Left lung (tissue), 10 donors: ENCODE results near the gene LYZL6. TPM values are rescaled to one million over a fixed set of nuclear protein-coding genes. Genes with fewer than 3 reads are reported as not detected.
A peak's percentile ranks its signal among the peaks of the same experiment; 100 is the strongest.

Experiments used
- ATAC-seq: fragments of 200-7000 bp; cut with Tn5 transposase; one replicate; pipeline ENCODE4 v1.9.1; 2020; ENCODE audit warnings: moderate library complexity
- DNase-seq, 4 donors: peaks; one replicate each; pipeline ENCODE4 v3.0.0-alpha.2; 2013 to 2020
- H3K27ac ChIP-seq, 2 donors: fragments of 200-600 bp; sonication (generic) in 1 of 2; one replicate each; pipeline versions ENCODE4 v1.5.0 to v1.8.0; 2020 to 2021
- H3K27me3 ChIP-seq, 2 donors: fragments of 200-600 bp; sonication (generic) in 1 of 2; one replicate each; pipeline versions ENCODE4 v1.5.0 to v1.8.0; 2020 to 2021
- H3K36me3 ChIP-seq, 2 donors: fragments of 200-600 bp; sonication (generic) in 1 of 2; one replicate each; pipeline versions ENCODE4 v1.5.0 to v1.8.0; 2020 to 2021
- H3K4me1 ChIP-seq, 2 donors: fragments of 200-600 bp; one replicate each; pipeline ENCODE4 v1.8.0; 2021
- H3K4me3 ChIP-seq, 2 donors: fragments of 200-600 bp; sonication (generic) in 1 of 2; one replicate each; pipeline versions ENCODE4 v1.5.0 to v1.8.0; 2020 to 2021; ENCODE audit warnings: mild to moderate bottlenecking in 1 of 2
- H3K9me3 ChIP-seq, 2 donors: fragments of 200-600 bp; sonication (generic) in 1 of 2; one replicate each; pipeline versions ENCODE4 v1.5.0 to v1.8.0; 2020 to 2021
- intact Hi-C, 2 donors: fragments of 100-400 bp; cut with DNase I; formaldehyde crosslinking; loops; one replicate each; pipeline versions ENCODE4 v1.11.2 to v1.14.2; 2022
- polyA plus RNA-seq, 6 donors: library from polyadenylated mRNA; unstranded; fragments of 120-200 nt; gene quantifications; one replicate each; pipeline ENCODE4 v1.2.1, GENCODE V29; 2013; ENCODE audit not compliant: insufficient read length in 6 of 6
- total RNA-seq, 2 donors: library from RNA; stranded (reverse); fragmentation: NEBNext Ultra II Directional; extraction: Animal tissue kit (Norgen Biotek cat#: 25700); gene quantifications; one replicate each; pipeline ENCODE4 v1.2.1, GENCODE V29; 2021
- TF ChIP-seq, protein P1 (sequence below), 2 donors: fragments of 200-600 bp; sonication (generic) in 1 of 2; IDR thresholded peaks; one replicate each; pipeline versions ENCODE4 v1.5.0 to v1.8.0; 2021; ENCODE audit warnings: antibody characterized with exemption in 2 of 2
- donor health status: DM: no; HTN: yes; CAD: no.
- donor health status: DM: no; HTN: no; CAD: no.

LYZL6 gene
- total and polyA plus RNA-seq, 8 donors, result not detected

DNA sequence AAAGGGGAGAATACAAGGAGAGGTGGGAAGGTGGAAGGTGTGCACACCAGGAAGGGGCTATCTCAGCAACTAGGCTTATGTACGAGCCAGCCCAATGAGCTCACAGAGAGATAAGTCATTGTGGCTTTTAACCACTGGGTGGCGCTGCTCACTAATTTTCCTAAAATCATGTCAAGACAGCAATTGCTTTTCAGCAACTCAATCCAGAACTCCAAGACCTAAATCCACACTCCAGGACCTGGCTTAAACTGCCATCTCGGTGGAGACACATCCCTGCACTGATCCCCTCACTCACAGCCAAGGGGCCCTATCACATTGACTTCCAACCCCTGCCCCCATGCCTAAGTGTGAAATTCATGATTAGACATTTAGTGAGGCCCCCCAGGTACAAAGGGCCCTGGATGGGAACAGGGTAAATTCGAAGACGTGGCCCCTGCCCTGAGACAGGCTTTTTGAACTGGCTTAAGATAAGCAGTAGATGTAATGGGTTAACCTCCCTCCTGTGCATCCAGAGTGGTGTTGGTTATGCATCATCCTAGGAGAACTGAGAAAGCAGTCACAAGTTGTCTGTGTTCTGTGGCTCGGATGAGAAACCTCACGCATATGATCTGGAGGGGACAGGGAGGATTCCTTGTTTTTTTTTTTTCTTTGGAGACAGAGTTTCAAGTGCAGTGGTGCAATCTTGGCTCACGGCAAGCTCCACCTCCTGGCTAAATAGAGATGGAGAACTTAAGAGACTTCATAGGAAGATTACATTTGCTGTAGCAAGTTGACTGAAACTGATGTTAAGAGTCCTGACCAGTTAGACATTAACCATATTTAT lies 26.3 kb upstream of the LYZL6 start:
- ATAC-seq, result peak; percentile 94
- intact Hi-C loops, result loop anchor here (5.0 to 10.0 kb wide), 2 partner anchors 175 to 178 kb away; no protein-coding TSS in a partner anchor
- peaks cover 0 to 14% of the 10 kb centered on the region in 2 donors for H3K4me1 ChIP-seq

DNA sequence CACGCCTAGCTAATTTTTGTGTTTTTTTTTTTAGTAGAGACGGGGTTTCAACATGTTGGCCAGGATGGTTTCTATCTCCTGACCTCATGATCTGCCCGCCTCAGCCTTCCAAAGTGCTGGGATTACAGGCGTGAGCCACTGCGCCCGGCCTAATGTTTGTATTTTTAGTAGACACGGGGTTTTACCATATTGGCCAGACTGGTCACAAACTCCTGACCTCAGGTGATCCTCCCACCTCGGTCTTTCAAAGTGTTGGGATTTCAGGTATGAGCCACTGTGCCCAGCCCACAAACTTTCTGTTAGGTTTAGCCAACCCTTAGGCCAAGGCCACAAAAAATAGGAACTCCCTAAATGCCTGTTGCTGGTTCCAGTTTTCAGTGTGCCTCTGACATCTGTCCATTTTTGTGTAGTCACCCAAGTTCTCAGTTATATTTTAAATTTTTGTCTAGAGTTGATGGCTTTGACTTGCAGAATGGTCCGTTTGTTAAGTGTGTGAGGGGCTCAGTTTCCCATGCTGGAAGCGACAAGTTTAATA lies 25.1 kb upstream of the LYZL6 start:
- Histone ChIP-seq H3K4me1 (peaks cover 0 to 10% of the 10 kb centered on the region in 2 donors), H3K36me3 (no peaks in the 10 kb centered on the region), H3K4me3 (no peak overlapping the region), H3K9me3 (no peaks in the 10 kb centered on the region), H3K27ac (no peak overlapping the region), H3K27me3 (no peaks in the 10 kb centered on the region)
- no peak for DNase-seq
- intact Hi-C loops, result no loop called here
- no peak for ATAC-seq
- TF ChIP-seq, protein P1, sequence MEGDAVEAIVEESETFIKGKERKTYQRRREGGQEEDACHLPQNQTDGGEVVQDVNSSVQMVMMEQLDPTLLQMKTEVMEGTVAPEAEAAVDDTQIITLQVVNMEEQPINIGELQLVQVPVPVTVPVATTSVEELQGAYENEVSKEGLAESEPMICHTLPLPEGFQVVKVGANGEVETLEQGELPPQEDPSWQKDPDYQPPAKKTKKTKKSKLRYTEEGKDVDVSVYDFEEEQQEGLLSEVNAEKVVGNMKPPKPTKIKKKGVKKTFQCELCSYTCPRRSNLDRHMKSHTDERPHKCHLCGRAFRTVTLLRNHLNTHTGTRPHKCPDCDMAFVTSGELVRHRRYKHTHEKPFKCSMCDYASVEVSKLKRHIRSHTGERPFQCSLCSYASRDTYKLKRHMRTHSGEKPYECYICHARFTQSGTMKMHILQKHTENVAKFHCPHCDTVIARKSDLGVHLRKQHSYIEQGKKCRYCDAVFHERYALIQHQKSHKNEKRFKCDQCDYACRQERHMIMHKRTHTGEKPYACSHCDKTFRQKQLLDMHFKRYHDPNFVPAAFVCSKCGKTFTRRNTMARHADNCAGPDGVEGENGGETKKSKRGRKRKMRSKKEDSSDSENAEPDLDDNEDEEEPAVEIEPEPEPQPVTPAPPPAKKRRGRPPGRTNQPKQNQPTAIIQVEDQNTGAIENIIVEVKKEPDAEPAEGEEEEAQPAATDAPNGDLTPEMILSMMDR (IDR thresholded peaks at IDR 0.05), result no peak

More for the DNA sequence above, 26.3 kb upstream of the LYZL6 start:
- Histone ChIP-seq H3K4me3 (no peak overlapping the region), H3K36me3 (no peaks in the 10 kb centered on the region), H3K9me3 (no peaks in the 10 kb centered on the region), H3K27ac (no peak overlapping the region), H3K27me3 (no peaks in the 10 kb centered on the region)
- TF ChIP-seq, protein P1 (IDR thresholded peaks at IDR 0.05), result peak; percentile 81 to 89
- peak in 3 of 4 donors; percentile 66 to 86 (median 71) for DNase-seq

DNA sequence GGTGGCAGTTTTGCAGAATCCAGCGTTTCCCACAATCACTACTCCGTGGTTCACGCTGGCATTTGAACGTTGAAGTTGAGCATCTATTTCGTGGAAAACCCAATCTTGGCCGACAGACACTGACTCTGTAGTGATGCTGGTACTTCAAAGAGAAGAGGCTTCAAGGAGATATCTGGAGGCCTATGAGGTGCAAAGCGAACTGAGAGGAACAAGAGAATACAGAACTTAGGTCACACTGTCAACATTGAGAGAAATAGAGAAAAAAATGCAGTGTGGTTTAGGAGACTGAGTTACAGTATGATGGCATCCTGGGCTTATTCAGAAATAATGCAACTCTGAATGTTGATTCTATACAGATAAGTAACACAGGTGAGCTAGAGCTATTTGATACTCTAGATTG lies 21.8 kb upstream of the LYZL6 start:
- peaks cover 0 to 8% of the 10 kb centered on the region in 2 donors for H3K4me1 ChIP-seq
- no peaks in the 10 kb centered on the region for H3K9me3 ChIP-seq
- TF ChIP-seq, protein P1 (IDR thresholded peaks at IDR 0.05), result no peak
- no peak overlapping the region for H3K4me3 ChIP-seq
- no peak for ATAC-seq
- peaks cover 0 to 8% of the 10 kb centered on the region in 2 donors for H3K27me3 ChIP-seq
- no peak for DNase-seq
- H3K27ac ChIP-seq, result no peak overlapping the region
- intact Hi-C loops, result no loop called here
- H3K36me3 ChIP-seq, result no peaks in the 10 kb centered on the region

DNA sequence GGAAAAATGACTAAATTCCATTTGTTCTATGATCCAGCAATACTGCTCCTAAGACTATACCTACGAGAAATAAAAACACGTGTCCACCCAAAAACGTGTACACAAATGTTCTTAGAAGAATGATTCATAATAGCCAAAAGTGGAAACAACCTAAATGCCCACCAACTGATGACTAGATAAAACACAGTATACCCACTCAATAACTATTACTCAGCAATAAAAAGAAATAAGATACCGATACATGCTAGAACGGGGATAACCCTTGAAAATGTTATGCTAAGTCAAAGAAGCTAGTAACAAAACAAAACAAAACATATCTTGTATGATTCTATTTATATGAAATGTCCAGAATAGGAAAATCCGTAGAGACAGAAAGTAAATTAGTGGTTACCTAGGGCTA lies 20.1 kb upstream of the LYZL6 start:
- H3K4me1 ChIP-seq, result no peaks in the 10 kb centered on the region
- no peaks in the 10 kb centered on the region for H3K9me3 ChIP-seq
- H3K27me3 ChIP-seq, result peaks cover 0 to 8% of the 10 kb centered on the region in 2 donors
- no peaks in the 10 kb centered on the region for H3K36me3 ChIP-seq
- ATAC-seq (no peak), DNase-seq (no peak)
- intact Hi-C loops, result no loop called here
- H3K4me3 ChIP-seq, result no peak overlapping the region
- TF ChIP-seq, protein P1 (IDR thresholded peaks at IDR 0.05), result no peak
- H3K27ac ChIP-seq, result no peak overlapping the region

DNA sequence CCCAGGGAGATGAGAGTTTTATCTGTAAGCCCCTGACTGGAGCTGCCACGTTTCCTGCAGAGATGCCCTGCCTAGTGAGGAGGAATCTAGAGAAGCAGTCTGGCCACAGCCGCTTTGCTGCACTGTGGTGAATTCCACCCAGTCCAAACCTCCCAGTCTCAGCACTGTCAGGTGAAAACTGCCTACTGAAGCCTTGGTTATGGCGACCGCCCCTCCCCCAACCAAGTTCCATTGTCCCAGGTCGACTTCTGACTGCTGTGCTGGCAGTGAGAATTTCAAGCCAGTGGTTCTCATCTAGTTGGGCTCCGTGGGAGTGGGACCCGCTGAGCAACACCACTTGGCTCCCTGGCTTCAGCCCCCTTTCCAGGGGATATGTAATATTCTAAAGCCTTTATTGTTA lies 10.2 kb upstream of the LYZL6 start:
- no peaks in the 10 kb centered on the region for H3K9me3 ChIP-seq
- peaks cover 0 to 8% of the 10 kb centered on the region in 2 donors for H3K27me3 ChIP-seq
- TF ChIP-seq, protein P1 (IDR thresholded peaks at IDR 0.05), result no peak
- H3K4me3 ChIP-seq, result no peak overlapping the region
- H3K36me3 ChIP-seq, result no peaks in the 10 kb centered on the region
- intact Hi-C loops, result no loop called here
- no peak for DNase-seq
- H3K4me1 ChIP-seq, result no peaks in the 10 kb centered on the region
- no peak overlapping the region for H3K27ac ChIP-seq
- ATAC-seq, result no peak
